Activated B cell treated with CpG ODN at 0.5 μM for 24 hours (primary cell): ENCODE results near the gene PROX1. TPM values are rescaled to one million over a fixed set of nuclear protein-coding genes. Genes with fewer than 3 reads are reported as not detected.

Source experiments
- ATAC-seq: fragments of 200-7000 bp; cut with Tn5 transposase; one replicate; pipeline ENCODE4 v1.10.0; 2021; ENCODE audit warnings: low read depth, mild to moderate bottlenecking, moderate library complexity
- CTCF ChIA-PET: fragments of 350-600 bp; sonication (Branson Sonifier 250); formaldehyde crosslinking; loops from one replicate; lab custom pipeline; 2021; ENCODE audit warnings: antibody characterized with exemption; lab: Charles Lee
- POLR2A ChIA-PET: fragments of 350-600 bp; sonication (Branson Sonifier 250); formaldehyde crosslinking; loops from one replicate; lab custom pipeline; 2021; ENCODE audit warnings: antibody characterized with exemption; lab: Charles Lee
- DNase-seq: peaks from one replicate; pipeline ENCODE4 v3.0.0; 2022
- H3K27ac Mint-ChIP-seq: one replicate; pipeline ENCODE4 v1.8.0; 2020; ENCODE audit warnings: mixed read lengths
- H3K27me3 Mint-ChIP-seq: one replicate; pipeline ENCODE4 v1.8.0; 2021; ENCODE audit warnings: mixed read lengths
- H3K36me3 Mint-ChIP-seq: one replicate; pipeline ENCODE4 v1.8.0; 2021; ENCODE audit warnings: low read depth, mixed read lengths
- H3K4me1 Mint-ChIP-seq: one replicate; pipeline ENCODE4 v1.8.0; 2021; ENCODE audit warnings: mixed read lengths
- H3K4me3 Mint-ChIP-seq: one replicate; pipeline ENCODE4 v1.8.0; 2020; ENCODE audit warnings: mild to moderate bottlenecking, mixed read lengths
- H3K9me3 Mint-ChIP-seq: one replicate; pipeline ENCODE4 v1.8.0; 2020; ENCODE audit warnings: mixed read lengths
- CTCF ChIP-seq: fragments of 200-600 bp; IDR thresholded peaks from one replicate; pipeline ENCODE4 v1.8.0; 2022; ENCODE audit warnings: antibody characterized with exemption, mild to moderate bottlenecking
- intact Hi-C: fragments of 100-400 bp; cut with micrococcal nuclease; formaldehyde crosslinking; loops from one replicate; pipeline ENCODE4 v1.15.1; 2024
- total RNA-seq: library from RNA; stranded (reverse); gene quantifications from 2 replicates; pipeline ENCODE4 v1.2.3, GENCODE V29; 2022

Gene PROX1
- total RNA-seq, 1 donor from 2014 or later = 1.00 TPM

- DNase-seq (no peak), ATAC-seq (peak; percentile 13)
- no peak for TF ChIP-seq CTCF
- Mint-ChIP-seq H3K36me3 (peaks cover 5% of the 10 kb centered on the region), H3K4me1 (peaks cover 26% of the 10 kb centered on the region), H3K27ac (peak overlapping the region; percentile 82), H3K27me3 (peaks cover 69% of the 10 kb centered on the region), H3K4me3 (peak overlapping the region; percentile 88), H3K9me3 (no peaks in the 10 kb centered on the region)
- intact Hi-C loops = loop anchor here (10.0 kb wide), 1 partner anchor 336 kb away; no protein-coding TSS in a partner anchor
- ChIA-PET POLR2A (interaction anchor here (0.7 kb wide), 1 partner anchor 1704 kb away, joined by 5 read pairs; no protein-coding TSS in a partner anchor), CTCF (no interaction called here)
Measured at GRCh38 chr1:213989002-213989855, 1.5 kb downstream of the PROX1 start.

GRCh38 chr1:213993929-213994328, 6.2 kb downstream of the PROX1 start:
- ChIA-PET CTCF (no interaction called here), POLR2A (no interaction called here)
- Mint-ChIP-seq H3K27ac (no peak overlapping the region), H3K9me3 (no peaks in the 10 kb centered on the region), H3K27me3 (peaks cover 31% of the 10 kb centered on the region), H3K36me3 (no peaks in the 10 kb centered on the region), H3K4me3 (no peak overlapping the region), H3K4me1 (peaks cover 9% of the 10 kb centered on the region)
- intact Hi-C loops = no loop called here
- no peak for TF ChIP-seq CTCF
- DNase-seq (no peak), ATAC-seq (no peak)

- H3K4me3 Mint-ChIP-seq = no peak overlapping the region
- no peak for TF ChIP-seq CTCF
- no peak for ATAC-seq
- CTCF ChIA-PET = no interaction called here
- intact Hi-C loops = no loop called here
- no peaks in the 10 kb centered on the region for H3K9me3 Mint-ChIP-seq
- no peak overlapping the region for H3K27ac Mint-ChIP-seq
- no peak for DNase-seq
- no peaks in the 10 kb centered on the region for H3K4me1 Mint-ChIP-seq
- H3K36me3 Mint-ChIP-seq = no peaks in the 10 kb centered on the region
- peaks cover 22% of the 10 kb centered on the region for H3K27me3 Mint-ChIP-seq
- POLR2A ChIA-PET = no interaction called here
Measured at GRCh38 chr1:213994888-213995287, 7.1 kb downstream of the PROX1 start.

DNA sequence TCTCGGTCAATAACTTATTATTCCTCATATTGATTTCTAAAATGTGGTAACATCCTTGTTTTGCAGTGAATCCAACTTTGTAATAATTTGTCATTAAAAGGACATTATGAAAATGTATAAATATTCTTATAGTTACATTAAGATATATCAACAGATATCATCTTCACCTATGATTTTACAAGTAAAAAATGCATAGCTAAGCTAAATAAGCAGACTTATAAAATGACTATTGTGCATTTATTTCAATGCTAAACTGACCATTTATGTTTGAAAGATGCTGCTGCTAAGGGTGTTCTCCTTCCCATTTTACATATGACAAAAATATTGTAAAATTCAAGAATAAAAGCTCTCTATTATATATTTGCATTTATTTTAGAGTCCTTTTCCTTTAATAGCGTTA, 7.8 kb downstream of the PROX1 start:
- no peak for TF ChIP-seq CTCF
- Mint-ChIP-seq H3K27ac (no peak overlapping the region), H3K27me3 (peaks cover 16% of the 10 kb centered on the region), H3K4me1 (no peaks in the 10 kb centered on the region), H3K36me3 (no peaks in the 10 kb centered on the region), H3K4me3 (no peak overlapping the region), H3K9me3 (no peaks in the 10 kb centered on the region)
- DNase-seq (no peak), ATAC-seq (no peak)
- ChIA-PET POLR2A (no interaction called here), CTCF (no interaction called here)
- intact Hi-C loops = no loop called here

DNA sequence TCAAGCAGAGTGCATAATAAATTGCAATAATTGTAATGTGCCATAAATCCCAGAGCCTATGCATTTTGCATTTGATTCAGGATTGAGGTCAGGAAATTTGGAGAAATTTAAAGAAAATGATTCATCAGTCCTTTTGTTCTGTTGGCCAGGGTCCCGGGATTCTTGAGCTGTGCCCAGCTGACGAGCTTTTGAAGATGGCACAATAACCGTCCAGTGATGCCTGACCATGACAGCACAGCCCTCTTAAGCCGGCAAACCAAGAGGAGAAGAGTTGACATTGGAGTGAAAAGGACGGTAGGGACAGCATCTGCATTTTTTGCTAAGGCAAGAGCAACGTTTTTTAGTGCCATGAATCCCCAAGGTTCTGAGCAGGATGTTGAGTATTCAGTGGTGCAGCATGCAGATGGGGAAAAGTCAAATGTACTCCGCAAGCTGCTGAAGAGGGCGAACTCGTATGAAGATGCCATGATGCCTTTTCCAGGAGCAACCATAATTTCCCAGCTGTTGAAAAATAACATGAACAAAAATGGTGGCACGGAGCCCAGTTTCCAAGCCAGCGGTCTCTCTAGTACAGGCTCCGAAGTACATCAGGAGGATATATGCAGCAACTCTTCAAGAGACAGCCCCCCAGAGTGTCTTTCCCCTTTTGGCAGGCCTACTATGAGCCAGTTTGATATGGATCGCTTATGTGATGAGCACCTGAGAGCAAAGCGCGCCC, 8.7 kb downstream of the PROX1 start:
- Mint-ChIP-seq H3K36me3 (no peaks in the 10 kb centered on the region), H3K9me3 (no peaks in the 10 kb centered on the region), H3K4me1 (no peaks in the 10 kb centered on the region)

More for the DNA sequence above, 8.7 kb downstream of the PROX1 start:
- H3K27me3 Mint-ChIP-seq = peaks cover 8% of the 10 kb centered on the region
- intact Hi-C loops = no loop called here
- ChIA-PET POLR2A (no interaction called here), CTCF (no interaction called here)
- H3K4me3 Mint-ChIP-seq = no peak overlapping the region
- no peak for TF ChIP-seq CTCF
- ATAC-seq (no peak), DNase-seq (no peak)
- H3K27ac Mint-ChIP-seq = no peak overlapping the region
